HCT116 (cell line): ENCODE measurements around the gene SH3BGR. TPM values are rescaled to one million over a fixed set of nuclear protein-coding genes. Genes with fewer than 3 reads are reported as not detected.

Source experiments
- ATAC-seq: fragments of 200-7000 bp; cut with Tn5 transposase; 2 replicates; pipeline ENCODE4 v1.9.1; 2020; ENCODE audit warnings: mild to moderate bottlenecking, moderate library complexity
- BruUV-seq: library from RNA; stranded (reverse); fragments of 400-500 nt; replicated peaks from 2 replicates; lab custom pipeline; 2021; lab: Mats Ljungman, UMichigan
- CTCF ChIA-PET: fragments of 300-600 bp; sonication (Branson Sonifier 250); formaldehyde crosslinking; loops from one replicate; lab custom pipeline; 2021; ENCODE audit warnings: antibody characterized with exemption; lab: Charles Lee
- POLR2A ChIA-PET: fragments of 300-600, 350-600 bp; sonication (Branson Sonifier 250); formaldehyde crosslinking; loops from one replicate; lab custom pipeline; 2021; ENCODE audit warnings: antibody characterized with exemption; lab: Charles Lee
- RAD21 ChIA-PET, 2 experiments: fragments of 300-600 bp; sonication (Branson Sonifier 250); formaldehyde crosslinking; loops; one replicate each; lab custom pipeline; 2023; ENCODE audit warnings: low total read pairs in 2 of 2; ENCODE audit not compliant: uncharacterized antibody in 2 of 2, unreplicated experiment in 2 of 2, low non-redundant PET in 1 of 2; lab: Charles Lee
- DNase-seq: peaks from one replicate; pipeline ENCODE4 v3.0.0-alpha.2; 2010; ENCODE audit warnings: low read depth, low spot score
- H2AFZ ChIP-seq: fragments of 200-600 bp; shearing (Covaris generic), sonication (generic); 2 replicates; pipeline ENCODE4 v1.6.1; 2017; ENCODE audit warnings: low read depth, mixed run types, mixed read lengths, antibody characterized with exemption, low read length; ENCODE audit not compliant: poor library complexity, severe bottlenecking
- H3K27ac ChIP-seq: 2 replicates; pipeline ENCODE4 v1.5.1; 2012; ENCODE audit warnings: low read depth, low read length
- H3K27me3 ChIP-seq: fragments of 200-600 bp; sonication (generic); 2 replicates; pipeline ENCODE4 v1.6.1; 2016; ENCODE audit warnings: mixed run types, low read length, mixed read lengths; ENCODE audit not compliant: insufficient read depth
- H3K36me3 ChIP-seq, 2 experiments: fragments of 200-500 bp in 1 of 2; fragments of 200-600 bp in 1 of 2; sonication (Bioruptor generic) in 1 of 2; sonication (generic) in 1 of 2; 2 replicates each; pipeline versions ENCODE4 v1.5.1 to v1.6.1; 2014 to 2016; ENCODE audit warnings: low read length in 2 of 2, inconsistent platforms in 1 of 2, mixed read lengths in 1 of 2, mixed run types in 1 of 2; ENCODE audit not compliant: insufficient read depth in 2 of 2, control insufficient read depth in 1 of 2
- H3K4me1 ChIP-seq, 2 experiments: fragments of 200-600 bp in 1 of 2; sonication (generic) in 1 of 2; 2 replicates each; pipeline versions ENCODE4 v1.5.1 to v1.6.1; 2012 to 2017; ENCODE audit warnings: low read length in 2 of 2, inconsistent platforms in 1 of 2, mild to moderate bottlenecking in 1 of 2, mixed read lengths in 1 of 2, mixed run types in 1 of 2, moderate library complexity in 1 of 2; ENCODE audit not compliant: insufficient read depth in 2 of 2, control insufficient read depth in 1 of 2
- H3K4me2 ChIP-seq: fragments of 200-600 bp; sonication (generic); 2 replicates; pipeline ENCODE4 v1.6.1; 2017; ENCODE audit warnings: mixed run types, low read length, mixed read lengths
- H3K4me3 ChIP-seq, 2 experiments: fragments of 200-600 bp in 1 of 2; sonication (generic) in 1 of 2; replicated peaks in 1 of 2; 2 replicates each; pipeline ENCODE4 v1.5.1; 2011 to 2016; ENCODE audit warnings: low read length in 2 of 2, control low read depth in 1 of 2, low read depth in 1 of 2, mild to moderate bottlenecking in 1 of 2, mixed read lengths in 1 of 2, mixed run types in 1 of 2
- H3K79me2 ChIP-seq: fragments of 200-600 bp; sonication (generic); 2 replicates; pipeline ENCODE4 v1.6.1; 2017; ENCODE audit warnings: mild to moderate bottlenecking, mixed run types, low read length, moderate library complexity, mixed read lengths; ENCODE audit not compliant: insufficient read depth
- H3K9ac ChIP-seq: fragments of 200-600 bp; sonication (generic); 2 replicates; pipeline ENCODE4 v1.6.1; 2016; ENCODE audit warnings: low read length, mixed read lengths
- H3K9me2 ChIP-seq: fragments of 200-600 bp; sonication (generic), shearing (Covaris generic); 2 replicates; pipeline ENCODE4 v1.6.1; 2017; ENCODE audit warnings: mixed run types, mild to moderate bottlenecking, moderate library complexity; ENCODE audit not compliant: insufficient read depth
- H3K9me3 ChIP-seq, 2 experiments: fragments of 200-500 bp in 1 of 2; fragments of 200-600 bp in 1 of 2; sonication (Bioruptor generic) in 1 of 2; sonication (generic) in 1 of 2; 2 replicates each; pipeline ENCODE4 v1.6.1; 2014 to 2017; ENCODE audit warnings: low read length in 2 of 2, mixed read lengths in 2 of 2, inconsistent platforms in 1 of 2, low read depth in 1 of 2, mild to moderate bottlenecking in 1 of 2, mixed run types in 1 of 2, moderate library complexity in 1 of 2; ENCODE audit not compliant: control insufficient read depth in 1 of 2, insufficient read depth in 1 of 2
- H4K20me1 ChIP-seq: fragments of 200-600 bp; sonication (generic), shearing (Covaris generic); 2 replicates; pipeline ENCODE4 v1.6.1; 2017; ENCODE audit warnings: mixed run types, mild to moderate bottlenecking, moderate library complexity; ENCODE audit not compliant: insufficient read depth
- ATF3 ChIP-seq: IDR thresholded peaks from 2 replicates; pipeline ENCODE4 v1.6.1; 2012
- CBX3 ChIP-seq: IDR thresholded peaks from 2 replicates; pipeline ENCODE4 v1.6.1; 2012; ENCODE audit warnings: low read depth
- CEBPB ChIP-seq: IDR thresholded peaks from 2 replicates; pipeline ENCODE4 v1.6.1; 2012; ENCODE audit warnings: low read depth
- CTCF ChIP-seq, 3 experiments: fragments of 200-600 bp in 1 of 3; sonication (generic) in 1 of 3; IDR thresholded peaks in 2 of 3; conservative IDR thresholded peaks in 1 of 3; 2 replicates each; pipeline ENCODE4 v1.5.1; 2012 to 2017; ENCODE audit warnings: low read depth in 2 of 3, low read length in 2 of 3, antibody characterized with exemption in 1 of 3, borderline replicate concordance in 1 of 3, control low read depth in 1 of 3, mild to moderate bottlenecking in 1 of 3, mixed read lengths in 1 of 3, mixed run types in 1 of 3, moderate library complexity in 1 of 3; ENCODE audit not compliant: insufficient read depth in 1 of 3
- EGR1 ChIP-seq: IDR thresholded peaks from 2 replicates; pipeline ENCODE4 v1.6.1; 2012; ENCODE audit warnings: low read depth
- EZH2 ChIP-seq: fragments of 200-600 bp; sonication (generic); IDR thresholded peaks from 2 replicates; pipeline ENCODE4 v1.6.1; 2017; ENCODE audit warnings: antibody characterized with exemption, mixed run types
- JUND ChIP-seq: IDR thresholded peaks from 2 replicates; pipeline ENCODE4 v1.6.1; 2012
- RAD21 ChIP-seq: IDR thresholded peaks from 2 replicates; pipeline ENCODE4 v1.6.1; 2012; ENCODE audit warnings: low read depth, mild to moderate bottlenecking
- REST ChIP-seq: IDR thresholded peaks from 2 replicates; pipeline ENCODE4 v1.6.1; 2012; ENCODE audit warnings: low read depth
- SIN3A ChIP-seq: IDR thresholded peaks from 2 replicates; pipeline ENCODE4 v1.6.1; 2012; ENCODE audit warnings: low read depth
- SP1 ChIP-seq: IDR thresholded peaks from 2 replicates; pipeline ENCODE4 v1.6.1; 2012; ENCODE audit warnings: low read depth
- SRF ChIP-seq: IDR thresholded peaks from 2 replicates; pipeline ENCODE4 v1.6.1; 2012; ENCODE audit warnings: low read depth
- YY1 ChIP-seq: IDR thresholded peaks from 2 replicates; pipeline ENCODE4 v1.6.1; 2011; ENCODE audit warnings: low read length, low read depth, moderate library complexity, mild to moderate bottlenecking; ENCODE audit not compliant: insufficient replicate concordance; ENCODE audit errors: extremely low read depth
- intact Hi-C: fragments of 100-400 bp; cut with micrococcal nuclease; formaldehyde crosslinking; loops from 2 replicates; pipeline ENCODE4 v1.10.0; 2022
- total RNA-seq: library from RNA; stranded (reverse); gene quantifications from one replicate; pipeline ENCODE4 v1.2.1, GENCODE V29; 2021; ENCODE audit not compliant: unreplicated experiment

SH3BGR gene
- total RNA-seq, 1 experiment from 2014 or later, result 4.8 TPM

GRCh38 chr21:39523915-39524314 is 72.1 kb downstream of the SH3BGR start (continued):
- TF ChIP-seq CEBPB, result no peak
- no peak for TF ChIP-seq SIN3A
- TF ChIP-seq EZH2, result no peak
- TF ChIP-seq ATF3, result no peak
- no peak for TF ChIP-seq JUND
- no peak for TF ChIP-seq YY1

- DNase-seq (no peak), ATAC-seq (no peak)
- Histone ChIP-seq H3K79me2 (no peaks in the 10 kb centered on the region), H2AFZ (no peak overlapping the region), H3K36me3 (no peaks in the 10 kb centered on the region), H3K9ac (no peak overlapping the region), H4K20me1 (no peaks in the 10 kb centered on the region), H3K27ac (no peak overlapping the region), H3K4me1 (peaks cover 0 to 5% of the 10 kb centered on the region in 2 experiments; a peak in 1 of 4 replicates), H3K9me3 (no peaks in the 10 kb centered on the region), H3K4me3 (no peak overlapping the region), H3K9me2 (no peaks in the 10 kb centered on the region), H3K27me3 (no peaks in the 10 kb centered on the region; the same call in 1 of the 2 replicates), H3K4me2 (no peak overlapping the region)
- CTCF ChIA-PET, result no interaction called here
- RAD21 ChIA-PET, result no interaction called here
- POLR2A ChIA-PET, result no interaction called here
- intact Hi-C loops, result no loop called here
- BruUV-seq, result no TSS peak
- no peak for TF ChIP-seq EZH2
- TF ChIP-seq CEBPB, result no peak
- no peak for TF ChIP-seq RAD21
These were observed 73.4 kb downstream of the SH3BGR start for GRCh38 chr21:39525129-39525528.

- Histone ChIP-seq H3K4me3 (no peak overlapping the region), H3K27ac (no peak overlapping the region), H3K9me2 (no peaks in the 10 kb centered on the region), H3K36me3 (no peaks in the 10 kb centered on the region), H4K20me1 (no peaks in the 10 kb centered on the region), H3K9ac (no peak overlapping the region), H3K4me2 (no peak overlapping the region), H3K79me2 (no peaks in the 10 kb centered on the region), H3K9me3 (no peaks in the 10 kb centered on the region)
- no TSS peak for BruUV-seq
- CTCF ChIA-PET, result no interaction called here
- ATAC-seq, result no peak
- TF ChIP-seq SIN3A, result no peak
- no peak for TF ChIP-seq EZH2
- no peak for TF ChIP-seq EGR1
- TF ChIP-seq CBX3, result no peak
- TF ChIP-seq YY1, result no peak
- TF ChIP-seq CTCF (IDR thresholded peaks at IDR 0.05 in 2 of 3, conservative IDR thresholded peaks at IDR 0.05 in 1 of 3; ENCODE audit: borderline replicate concordance in 1 of 3, insufficient read depth in 1 of 3, low read depth in 2 of 3, low read length in 2 of 3), result no peak
- no peak for TF ChIP-seq SRF
- no peak for TF ChIP-seq REST
- TF ChIP-seq RAD21, result no peak
- TF ChIP-seq CEBPB, result no peak
- no peak for TF ChIP-seq SP1
- TF ChIP-seq, all 23 proteins: peak for 0
- Histone ChIP-seq H3K4me1 (peaks cover 0 to 5% of the 10 kb centered on the region in 2 experiments; a peak in 1 of 4 replicates), H3K27me3 (no peaks in the 10 kb centered on the region; the same call in 1 of the 2 replicates), H2AFZ (no peak overlapping the region)
- intact Hi-C loops, result no loop called here
- ChIA-PET POLR2A (no interaction called here), RAD21 (no interaction called here)
- DNase-seq, result no peak
These were observed 73.8 kb downstream of the SH3BGR start for GRCh38 chr21:39525601-39526000.
